ENCODE data around the gene ESYT1. TPM values are rescaled to one million over a fixed set of nuclear protein-coding genes. Genes with fewer than 3 reads are reported as not detected.
A peak's percentile ranks its signal among the peaks of the same experiment; 100 is the strongest.

Gene ESYT1
- 36.2 TPM for total RNA-seq
- long read RNA-seq, full-length matches to known transcripts: 16 of 44 reads
- long read RNA-seq, partial matches to known transcripts: 15 of 44 reads
- long read RNA-seq, other reads (novel, unspliced or antisense): 13 of 44 reads

GRCh38 chr12:56127888-56128669, at the start of gene ESYT1:
Gene ESYT1, plus strand, starts transcription at chr12:56128267. Its CDS starts 53 bp downstream, at chr12:56128320.
- DNase-seq (ENCODE audit: low spot score): peak; percentile 99
- intact Hi-C loops (cut with DNase I): loop anchor here (2.0 to 10.0 kb wide), 3 partner anchors 25 to 337 kb away; partner anchors contain the start of genes MYL6, MYL6B and SPRYD4

- no peak for DNase-seq (ENCODE audit: low spot score)
- intact Hi-C loops (cut with DNase I): no loop called here
Observed at GRCh38 chr12:56078427-56078826, 49.6 kb upstream of the ESYT1 start.

GRCh38 chr12:56078931-56079722, 48.9 kb upstream of the ESYT1 start:
- peak; percentile 85 for DNase-seq (ENCODE audit: low spot score)
- intact Hi-C loops (cut with DNase I): no loop called here

DNA sequence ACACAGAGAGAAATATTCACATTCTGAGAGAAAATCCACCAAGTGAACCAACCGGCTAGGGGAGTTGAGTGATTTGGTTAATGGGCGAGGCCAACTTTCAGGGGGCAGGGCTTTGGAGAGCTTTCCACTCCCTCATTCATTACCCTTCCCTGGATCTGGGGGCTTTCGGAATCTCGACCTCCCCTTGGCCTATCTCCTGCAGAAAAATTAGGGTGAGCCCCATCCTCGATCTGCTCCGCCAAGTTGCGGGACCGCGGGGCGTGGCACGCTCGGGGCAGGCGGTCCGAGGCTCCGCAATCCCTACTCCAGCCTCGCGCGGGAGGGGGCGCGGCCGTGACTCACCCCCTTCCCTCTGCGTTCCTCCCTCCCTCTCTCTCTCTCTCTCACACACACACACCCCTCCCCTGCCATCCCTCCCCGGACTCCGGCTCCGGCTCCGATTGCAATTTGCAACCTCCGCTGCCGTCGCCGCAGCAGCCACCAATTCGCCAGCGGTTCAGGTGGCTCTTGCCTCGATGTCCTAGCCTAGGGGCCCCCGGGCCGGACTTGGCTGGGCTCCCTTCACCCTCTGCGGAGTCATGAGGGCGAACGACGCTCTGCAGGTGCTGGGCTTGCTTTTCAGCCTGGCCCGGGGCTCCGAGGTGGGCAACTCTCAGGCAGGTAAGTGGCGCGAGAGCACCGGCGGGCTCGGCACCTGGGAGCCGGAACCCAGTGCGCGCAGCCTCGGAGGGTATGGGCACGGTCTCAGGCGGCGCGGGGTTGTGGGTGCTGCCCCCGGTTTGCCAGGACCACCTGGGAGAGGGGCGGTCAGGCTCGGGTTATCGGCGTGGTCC, 48.1 kb upstream of the ESYT1 start, which contains the start of gene ERBB3:
Gene ERBB3, plus strand, starts transcription at position 443 of the 833 bp plus-strand sequence. Its CDS starts 136 bp downstream, at position 579.
- intact Hi-C loops (cut with DNase I): no loop called here
- no peak for DNase-seq (ENCODE audit: low spot score)

GRCh38 chr12:56080556-56081138, 47.4 kb upstream of the ESYT1 start:
- intact Hi-C loops (cut with DNase I): no loop called here
- no peak for DNase-seq (ENCODE audit: low spot score)

- DNase-seq (ENCODE audit: low spot score): no peak
- intact Hi-C loops (cut with DNase I): no loop called here
Observed at GRCh38 chr12:56081393-56082347, 46.4 kb upstream of the ESYT1 start.

GRCh38 chr12:56082382-56082781, 45.7 kb upstream of the ESYT1 start:
- no peak for DNase-seq (ENCODE audit: low spot score)
- intact Hi-C loops (cut with DNase I): no loop called here

GRCh38 chr12:56082967-56083366, 45.1 kb upstream of the ESYT1 start:
- intact Hi-C loops (cut with DNase I): no loop called here
- no peak for DNase-seq (ENCODE audit: low spot score)

DNA sequence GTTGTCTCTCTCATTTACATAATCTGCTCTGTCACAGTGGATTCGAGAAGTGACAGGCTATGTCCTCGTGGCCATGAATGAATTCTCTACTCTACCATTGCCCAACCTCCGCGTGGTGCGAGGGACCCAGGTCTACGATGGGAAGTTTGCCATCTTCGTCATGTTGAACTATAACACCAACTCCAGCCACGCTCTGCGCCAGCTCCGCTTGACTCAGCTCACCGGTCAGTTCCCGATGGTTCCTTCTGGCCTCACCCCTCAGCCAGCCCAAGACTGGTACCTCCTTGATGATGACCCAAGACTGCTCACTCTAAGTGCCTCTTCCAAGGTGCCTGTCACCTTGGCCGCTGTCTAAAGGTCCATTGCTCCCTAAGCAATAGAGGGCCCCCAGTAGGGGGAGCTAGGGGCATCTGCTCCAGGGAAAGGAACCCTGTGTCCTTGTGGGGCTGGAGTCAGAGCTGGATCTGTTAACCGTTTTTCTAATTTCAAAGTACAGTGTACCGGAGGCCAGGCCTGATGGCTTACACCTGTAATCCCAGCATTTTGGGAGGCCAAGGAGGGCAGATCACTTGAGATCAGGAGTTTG, 43.0 kb upstream of the ESYT1 start:
- DNase-seq (ENCODE audit: low spot score): no peak
- intact Hi-C loops (cut with DNase I): no loop called here

GRCh38 chr12:56086096-56086495, 42.0 kb upstream of the ESYT1 start:
- DNase-seq (ENCODE audit: low spot score): no peak
- intact Hi-C loops (cut with DNase I): no loop called here

DNA sequence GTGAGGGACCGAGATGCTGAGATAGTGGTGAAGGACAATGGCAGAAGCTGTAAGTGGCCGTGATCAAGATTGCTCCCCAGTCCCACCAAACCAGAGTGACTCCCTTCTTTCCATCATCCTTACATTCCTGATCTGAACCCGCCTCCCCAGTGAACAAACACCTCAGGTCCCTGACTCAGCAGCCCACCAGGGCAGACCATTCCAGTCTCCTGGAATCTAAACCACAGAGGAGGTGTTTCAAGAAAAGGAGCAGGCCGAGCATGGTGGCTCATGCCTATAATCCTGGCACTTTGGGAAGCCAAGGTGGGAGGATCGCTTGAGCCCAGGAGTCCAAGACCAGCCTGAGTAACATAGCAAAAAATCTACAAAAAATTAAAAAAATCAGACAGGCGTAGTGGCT, 41.5 kb upstream of the ESYT1 start:
- DNase-seq (ENCODE audit: low spot score): no peak

GRCh38 chr12:56087220-56087619, 40.8 kb upstream of the ESYT1 start:
- DNase-seq (ENCODE audit: low spot score): peak; percentile 86
- intact Hi-C loops (cut with DNase I): no loop called here

More for the DNA sequence above, 41.5 kb upstream of the ESYT1 start:
- intact Hi-C loops (cut with DNase I): no loop called here

GRCh38 chr12:56097738-56098137, 30.3 kb upstream of the ESYT1 start:
- DNase-seq (ENCODE audit: low spot score): no peak
- intact Hi-C loops (cut with DNase I): no loop called here

- no peak for DNase-seq (ENCODE audit: low spot score)
- intact Hi-C loops (cut with DNase I): no loop called here
Observed at GRCh38 chr12:56098592-56098991, 29.5 kb upstream of the ESYT1 start.

- DNase-seq (ENCODE audit: low spot score): no peak
- intact Hi-C loops (cut with DNase I): loop anchor here (5.0 kb wide), 1 partner anchor 92 kb away; no protein-coding TSS in a partner anchor
Observed at GRCh38 chr12:56099787-56100186, 28.3 kb upstream of the ESYT1 start.

GRCh38 chr12:56101045-56101444, 27.0 kb upstream of the ESYT1 start:
- intact Hi-C loops (cut with DNase I): loop anchor here (5.0 kb wide), 1 partner anchor 94 kb away; no protein-coding TSS in a partner anchor
- no peak for DNase-seq (ENCODE audit: low spot score)

DNA sequence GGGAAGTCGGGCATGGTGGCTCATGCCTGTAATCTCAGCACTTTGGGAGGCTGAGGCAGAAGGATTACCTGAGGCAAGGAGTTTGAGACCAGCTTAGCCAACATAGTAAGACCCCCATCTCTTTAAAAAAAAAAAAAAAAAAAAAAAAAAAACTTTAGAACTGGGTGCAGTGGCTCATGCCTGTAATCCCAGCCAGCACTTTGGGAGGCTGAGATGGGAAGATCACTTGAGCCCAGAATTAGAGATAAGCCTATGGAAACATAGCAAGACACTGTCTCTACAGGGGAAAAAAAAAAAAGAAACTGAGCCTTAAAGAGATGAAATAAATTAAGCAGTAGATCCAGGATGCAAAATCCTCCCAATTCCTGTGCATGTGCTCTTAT, 25.4 kb upstream of the ESYT1 start:
- intact Hi-C loops (cut with DNase I): loop anchor here (5.0 kb wide), 1 partner anchor 95 kb away; no protein-coding TSS in a partner anchor
- DNase-seq (ENCODE audit: low spot score): no peak

Data from cardiac septum (tissue), 1 donor.